DMS 273 treated with DMSO at 0.1 percent for 48 hours (cell line): Measurements from ENCODE around the gene CSPG5.

Source experiments
- DNase-seq: peaks from one replicate; lab custom pipeline; 2025; lab: John Stamatoyannopoulos, UW

CSPG5 gene

DNA sequence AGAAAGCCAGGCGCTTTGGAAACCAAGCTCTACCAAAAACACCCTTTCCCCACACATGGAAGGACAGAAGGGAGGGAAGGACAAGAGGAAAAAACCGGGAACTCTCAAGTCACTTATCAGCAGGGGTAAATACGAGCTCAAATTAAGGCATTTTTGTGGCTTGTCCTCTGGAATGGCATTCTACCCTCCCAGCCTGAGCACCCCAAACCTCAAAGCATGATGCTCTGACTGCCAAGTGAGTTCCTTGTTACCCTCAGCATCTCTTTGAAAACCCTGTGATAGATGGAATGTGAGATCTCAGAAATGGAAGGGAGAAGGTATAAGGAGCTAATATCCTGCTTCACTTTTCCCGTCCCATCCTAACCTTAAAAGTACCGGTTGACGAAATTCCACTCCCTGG is 8.1 kb upstream of the CSPG5 start:
- no peak for DNase-seq

GRCh38 chr3:47583320-47584075 is 4.8 kb upstream of the CSPG5 start:
- DNase-seq: no peak

GRCh38 chr3:47581835-47582234 is 3.2 kb upstream of the CSPG5 start:
- DNase-seq: no peak

- no peak for DNase-seq
These were observed 2.8 kb upstream of the CSPG5 start for GRCh38 chr3:47581422-47581821.

- DNase-seq: no peak
These were observed 1.8 kb upstream of the CSPG5 start for GRCh38 chr3:47580481-47580880.

- DNase-seq: no peak
These were observed 1.2 kb upstream of the CSPG5 start for GRCh38 chr3:47579875-47580274.

DNA sequence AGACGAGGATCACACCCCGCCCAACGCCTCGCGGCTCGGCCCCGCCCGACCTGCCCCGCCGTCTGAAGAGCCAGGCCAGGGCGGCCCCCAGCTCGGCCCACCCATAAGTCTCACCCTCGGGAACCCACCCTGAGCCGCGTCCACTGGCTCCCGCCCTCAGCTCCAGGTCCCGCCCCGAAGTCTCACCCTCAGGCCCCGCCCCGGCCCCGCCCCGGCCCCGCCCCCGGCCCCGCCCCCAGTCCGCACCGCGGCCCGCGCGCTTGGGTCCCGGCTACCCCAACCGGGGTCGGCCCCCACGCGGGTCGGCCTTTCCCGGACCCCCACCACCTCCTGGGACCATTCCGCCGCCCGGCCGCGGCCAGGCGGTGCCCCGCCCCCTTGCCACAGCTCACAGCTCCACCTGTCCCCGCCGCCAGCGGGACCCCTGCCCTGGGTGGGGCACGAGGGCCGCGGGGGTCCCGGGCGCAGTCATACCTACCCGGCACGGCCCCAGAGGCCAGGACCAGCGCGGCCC is 489 bp downstream of the CSPG5 start:
- no peak for DNase-seq

GRCh38 chr3:47577583-47578118 is 1.0 kb downstream of the CSPG5 start:
- no peak for DNase-seq

GRCh38 chr3:47573190-47574172 is 5.2 kb downstream of the CSPG5 start:
- DNase-seq: no peak

GRCh38 chr3:47571391-47572175 is 7.1 kb downstream of the CSPG5 start:
- peak; percentile 59 for DNase-seq

GRCh38 chr3:47568901-47569300 is 9.8 kb downstream of the CSPG5 start:
- no peak for DNase-seq

DNA sequence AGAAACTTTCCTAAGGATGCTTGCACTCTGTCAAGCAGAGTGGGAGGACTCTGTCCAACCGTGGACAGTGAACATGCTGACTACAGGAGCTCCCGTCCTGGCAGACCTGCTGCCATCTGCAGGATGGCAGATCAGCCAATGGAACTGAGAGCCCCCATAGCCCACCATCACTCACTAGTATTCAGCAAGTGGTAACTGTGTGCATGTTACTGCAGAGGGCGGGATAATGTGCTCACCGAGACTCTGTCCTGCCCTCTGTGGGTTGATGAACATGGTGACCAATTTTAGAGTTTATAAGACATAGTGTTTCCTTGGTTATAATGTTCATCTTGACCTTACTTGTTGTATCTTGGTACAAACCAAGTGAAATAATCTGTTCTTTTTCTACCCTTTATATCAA is 11.5 kb downstream of the CSPG5 start:
- no peak for DNase-seq

GRCh38 chr3:47566667-47567066 is 12.0 kb downstream of the CSPG5 start:
- no peak for DNase-seq

DNA sequence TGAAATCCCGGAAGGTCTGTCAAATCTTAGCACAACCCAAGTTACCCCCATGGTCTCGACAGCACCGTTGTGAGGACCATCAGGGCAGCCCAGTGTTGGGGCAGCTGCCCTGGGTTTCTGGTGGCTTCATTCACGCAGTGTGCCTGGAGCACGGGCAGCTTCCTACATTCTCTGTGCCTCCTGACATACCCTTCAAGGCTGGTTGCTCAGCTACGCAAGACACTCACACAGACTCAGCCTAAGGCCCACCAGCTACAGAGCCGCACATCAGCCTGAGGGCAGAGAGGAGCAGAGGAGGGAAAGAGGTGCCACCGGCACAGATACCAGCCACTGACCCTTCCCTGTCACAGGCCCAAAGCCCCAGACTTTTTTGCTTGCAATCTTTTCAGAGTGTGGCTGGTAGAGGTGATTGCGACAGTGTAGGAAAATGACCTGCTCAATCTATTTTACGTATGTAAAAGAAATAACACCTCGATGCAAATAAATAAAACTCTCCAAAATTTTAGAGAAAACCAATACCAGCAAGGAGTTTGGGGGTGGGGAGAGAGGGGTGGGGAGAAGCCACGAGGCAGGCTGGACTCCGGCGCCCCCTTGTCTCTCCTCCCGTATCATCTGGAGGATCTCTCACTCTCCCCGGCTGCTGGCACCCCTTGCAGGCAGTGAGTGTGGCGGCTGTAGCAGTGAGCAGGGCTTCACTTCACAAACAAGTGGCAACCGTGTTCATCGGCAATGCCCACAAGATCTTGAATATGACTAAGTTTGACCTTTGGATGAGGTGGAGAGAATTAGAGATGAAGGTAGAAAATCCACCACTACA is 12.7 kb downstream of the CSPG5 start:
- DNase-seq: no peak

GRCh38 chr3:47556351-47556750 is 22.3 kb downstream of the CSPG5 start:
- no peak for DNase-seq

DNA sequence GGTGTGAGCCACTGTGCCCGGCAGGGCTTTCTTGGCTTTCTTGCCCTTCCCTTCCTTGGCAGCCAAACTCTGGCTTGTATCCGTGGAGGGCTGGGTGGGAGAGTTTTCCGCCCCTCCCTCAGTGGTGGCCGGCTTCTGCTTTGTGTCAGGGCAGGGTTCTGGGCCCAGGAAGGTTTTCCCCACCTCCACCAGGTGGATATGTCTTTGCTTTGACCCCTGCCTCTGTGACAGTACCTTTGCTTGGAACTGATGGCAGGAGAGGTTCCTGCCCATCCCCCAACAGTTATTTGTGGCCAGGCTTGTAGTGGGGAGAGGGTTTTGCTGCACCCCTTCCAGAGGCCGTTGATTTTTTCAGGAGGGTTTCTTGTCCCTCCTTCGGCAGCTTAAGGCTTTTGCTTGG is 24.3 kb downstream of the CSPG5 start:
- DNase-seq: no peak

- no peak for DNase-seq
These were observed 25.3 kb downstream of the CSPG5 start for GRCh38 chr3:47553407-47553806.

- no peak for DNase-seq
These were observed 36.0 kb downstream of the CSPG5 start for GRCh38 chr3:47542471-47543173.

GRCh38 chr3:47541583-47542108 is 37.0 kb downstream of the CSPG5 start:
- no peak for DNase-seq

DNA sequence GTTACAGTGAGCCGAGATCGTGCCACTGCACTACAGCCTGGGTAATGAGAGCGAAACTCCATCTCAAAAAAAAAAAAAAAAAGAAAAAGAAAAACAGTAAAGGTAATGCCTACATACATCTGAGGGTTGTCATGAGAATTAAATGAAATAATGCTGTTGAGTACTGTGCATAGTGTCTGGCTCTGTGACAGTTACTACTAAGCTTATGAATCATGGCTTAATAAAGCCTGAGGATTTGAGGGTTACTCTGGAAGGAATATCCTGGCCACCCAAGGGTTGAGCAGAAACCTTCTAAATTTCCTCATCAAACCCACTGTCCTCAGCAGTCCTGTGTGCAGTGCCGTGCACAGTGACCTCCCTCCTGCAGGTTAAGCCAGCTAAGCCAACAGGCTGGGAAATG is 38.4 kb downstream of the CSPG5 start:
- no peak for DNase-seq
